Measurements from ENCODE around the gene KIAA1549. TPM values are rescaled to one million over a fixed set of nuclear protein-coding genes. Genes with fewer than 3 reads are reported as not detected.

The KIAA1549 gene
- total and polyA plus RNA-seq, 2 of the 8 experiments (the other 6 are each of a cell fraction or from before 2014, with no cell fraction given) = 6.5 to 17.3 TPM

DNA sequence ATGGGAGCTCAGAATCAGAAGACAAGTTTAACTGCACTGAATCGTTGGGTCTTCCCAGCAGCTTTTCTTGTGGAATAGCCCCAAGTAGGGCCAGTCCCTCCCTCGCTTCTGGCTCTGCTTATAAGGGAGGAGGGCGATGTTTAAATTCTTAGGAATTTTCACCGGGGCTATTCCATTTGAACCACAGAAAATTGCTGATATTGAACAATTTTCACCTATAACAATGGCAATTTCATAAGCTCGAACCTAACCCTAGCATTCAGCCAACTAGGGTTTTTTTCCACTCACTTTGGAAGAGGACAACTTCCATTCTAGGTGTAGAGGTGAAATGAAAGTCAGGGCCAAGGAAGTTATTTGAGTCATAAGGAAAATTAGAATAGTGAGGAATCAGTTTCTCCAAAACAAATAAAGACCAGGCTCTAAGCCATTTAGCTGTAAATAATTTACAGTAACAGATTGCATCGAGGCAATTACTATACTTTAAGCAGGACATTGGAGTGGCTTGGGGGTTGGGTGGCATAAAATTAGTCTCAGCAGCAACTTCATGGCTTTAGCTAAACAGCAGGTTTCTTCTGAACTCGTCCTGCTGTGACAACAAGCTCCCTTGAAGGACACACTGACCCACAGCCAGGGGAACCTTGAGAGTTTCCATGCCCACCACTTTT, 181.7 kb downstream of the KIAA1549 start (continued):
- TF ChIP-seq CHD2 (IDR thresholded peaks at IDR 0.05; ENCODE audit: low read length) (no peak), KDM5A (IDR thresholded peaks at IDR 0.05; ENCODE audit: low read length) (no peak)
- TF ChIP-seq, protein P1, sequence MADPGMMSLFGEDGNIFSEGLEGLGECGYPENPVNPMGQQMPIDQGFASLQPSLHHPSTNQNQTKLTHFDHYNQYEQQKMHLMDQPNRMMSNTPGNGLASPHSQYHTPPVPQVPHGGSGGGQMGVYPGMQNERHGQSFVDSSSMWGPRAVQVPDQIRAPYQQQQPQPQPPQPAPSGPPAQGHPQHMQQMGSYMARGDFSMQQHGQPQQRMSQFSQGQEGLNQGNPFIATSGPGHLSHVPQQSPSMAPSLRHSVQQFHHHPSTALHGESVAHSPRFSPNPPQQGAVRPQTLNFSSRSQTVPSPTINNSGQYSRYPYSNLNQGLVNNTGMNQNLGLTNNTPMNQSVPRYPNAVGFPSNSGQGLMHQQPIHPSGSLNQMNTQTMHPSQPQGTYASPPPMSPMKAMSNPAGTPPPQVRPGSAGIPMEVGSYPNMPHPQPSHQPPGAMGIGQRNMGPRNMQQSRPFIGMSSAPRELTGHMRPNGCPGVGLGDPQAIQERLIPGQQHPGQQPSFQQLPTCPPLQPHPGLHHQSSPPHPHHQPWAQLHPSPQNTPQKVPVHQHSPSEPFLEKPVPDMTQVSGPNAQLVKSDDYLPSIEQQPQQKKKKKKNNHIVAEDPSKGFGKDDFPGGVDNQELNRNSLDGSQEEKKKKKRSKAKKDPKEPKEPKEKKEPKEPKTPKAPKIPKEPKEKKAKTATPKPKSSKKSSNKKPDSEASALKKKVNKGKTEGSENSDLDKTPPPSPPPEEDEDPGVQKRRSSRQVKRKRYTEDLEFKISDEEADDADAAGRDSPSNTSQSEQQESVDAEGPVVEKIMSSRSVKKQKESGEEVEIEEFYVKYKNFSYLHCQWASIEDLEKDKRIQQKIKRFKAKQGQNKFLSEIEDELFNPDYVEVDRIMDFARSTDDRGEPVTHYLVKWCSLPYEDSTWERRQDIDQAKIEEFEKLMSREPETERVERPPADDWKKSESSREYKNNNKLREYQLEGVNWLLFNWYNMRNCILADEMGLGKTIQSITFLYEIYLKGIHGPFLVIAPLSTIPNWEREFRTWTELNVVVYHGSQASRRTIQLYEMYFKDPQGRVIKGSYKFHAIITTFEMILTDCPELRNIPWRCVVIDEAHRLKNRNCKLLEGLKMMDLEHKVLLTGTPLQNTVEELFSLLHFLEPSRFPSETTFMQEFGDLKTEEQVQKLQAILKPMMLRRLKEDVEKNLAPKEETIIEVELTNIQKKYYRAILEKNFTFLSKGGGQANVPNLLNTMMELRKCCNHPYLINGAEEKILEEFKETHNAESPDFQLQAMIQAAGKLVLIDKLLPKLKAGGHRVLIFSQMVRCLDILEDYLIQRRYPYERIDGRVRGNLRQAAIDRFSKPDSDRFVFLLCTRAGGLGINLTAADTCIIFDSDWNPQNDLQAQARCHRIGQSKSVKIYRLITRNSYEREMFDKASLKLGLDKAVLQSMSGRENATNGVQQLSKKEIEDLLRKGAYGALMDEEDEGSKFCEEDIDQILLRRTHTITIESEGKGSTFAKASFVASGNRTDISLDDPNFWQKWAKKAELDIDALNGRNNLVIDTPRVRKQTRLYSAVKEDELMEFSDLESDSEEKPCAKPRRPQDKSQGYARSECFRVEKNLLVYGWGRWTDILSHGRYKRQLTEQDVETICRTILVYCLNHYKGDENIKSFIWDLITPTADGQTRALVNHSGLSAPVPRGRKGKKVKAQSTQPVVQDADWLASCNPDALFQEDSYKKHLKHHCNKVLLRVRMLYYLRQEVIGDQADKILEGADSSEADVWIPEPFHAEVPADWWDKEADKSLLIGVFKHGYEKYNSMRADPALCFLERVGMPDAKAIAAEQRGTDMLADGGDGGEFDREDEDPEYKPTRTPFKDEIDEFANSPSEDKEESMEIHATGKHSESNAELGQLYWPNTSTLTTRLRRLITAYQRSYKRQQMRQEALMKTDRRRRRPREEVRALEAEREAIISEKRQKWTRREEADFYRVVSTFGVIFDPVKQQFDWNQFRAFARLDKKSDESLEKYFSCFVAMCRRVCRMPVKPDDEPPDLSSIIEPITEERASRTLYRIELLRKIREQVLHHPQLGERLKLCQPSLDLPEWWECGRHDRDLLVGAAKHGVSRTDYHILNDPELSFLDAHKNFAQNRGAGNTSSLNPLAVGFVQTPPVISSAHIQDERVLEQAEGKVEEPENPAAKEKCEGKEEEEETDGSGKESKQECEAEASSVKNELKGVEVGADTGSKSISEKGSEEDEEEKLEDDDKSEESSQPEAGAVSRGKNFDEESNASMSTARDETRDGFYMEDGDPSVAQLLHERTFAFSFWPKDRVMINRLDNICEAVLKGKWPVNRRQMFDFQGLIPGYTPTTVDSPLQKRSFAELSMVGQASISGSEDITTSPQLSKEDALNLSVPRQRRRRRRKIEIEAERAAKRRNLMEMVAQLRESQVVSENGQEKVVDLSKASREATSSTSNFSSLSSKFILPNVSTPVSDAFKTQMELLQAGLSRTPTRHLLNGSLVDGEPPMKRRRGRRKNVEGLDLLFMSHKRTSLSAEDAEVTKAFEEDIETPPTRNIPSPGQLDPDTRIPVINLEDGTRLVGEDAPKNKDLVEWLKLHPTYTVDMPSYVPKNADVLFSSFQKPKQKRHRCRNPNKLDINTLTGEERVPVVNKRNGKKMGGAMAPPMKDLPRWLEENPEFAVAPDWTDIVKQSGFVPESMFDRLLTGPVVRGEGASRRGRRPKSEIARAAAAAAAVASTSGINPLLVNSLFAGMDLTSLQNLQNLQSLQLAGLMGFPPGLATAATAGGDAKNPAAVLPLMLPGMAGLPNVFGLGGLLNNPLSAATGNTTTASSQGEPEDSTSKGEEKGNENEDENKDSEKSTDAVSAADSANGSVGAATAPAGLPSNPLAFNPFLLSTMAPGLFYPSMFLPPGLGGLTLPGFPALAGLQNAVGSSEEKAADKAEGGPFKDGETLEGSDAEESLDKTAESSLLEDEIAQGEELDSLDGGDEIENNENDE (IDR thresholded peaks at IDR 0.05; ENCODE audit: insufficient replicate concordance, low read length) = no peak

Data from H1 (cell line).